HG03442 (cell line): Measurements from ENCODE around the gene MYLK2.
A peak's percentile ranks its signal among the peaks of the same experiment; 100 is the strongest.

Source experiments
- ATAC-seq: cut with Tn5 transposase; IDR thresholded peaks from one replicate; pipeline ENCODE4 v1.9.1; 2021; ENCODE audit warnings: mild to moderate bottlenecking, moderate library complexity; ENCODE audit not compliant: unreplicated experiment

The MYLK2 gene

GRCh38 chr20:31851240-31851955, 32.2 kb downstream of the MYLK2 start:
- no peak for ATAC-seq

GRCh38 chr20:31853481-31853880, 34.3 kb downstream of the MYLK2 start:
- ATAC-seq: no peak

GRCh38 chr20:31856516-31856915, 37.4 kb downstream of the MYLK2 start:
- no peak for ATAC-seq

GRCh38 chr20:31857861-31858759, 39.0 kb downstream of the MYLK2 start:
- no peak for ATAC-seq

GRCh38 chr20:31858760-31859083, 39.6 kb downstream of the MYLK2 start:
- ATAC-seq: no peak

- no peak for ATAC-seq
Measured at GRCh38 chr20:31859266-31859997, 40.3 kb downstream of the MYLK2 start.

- no peak for ATAC-seq
Measured at GRCh38 chr20:31859998-31860380, 40.8 kb downstream of the MYLK2 start.

- ATAC-seq: no peak
Measured at GRCh38 chr20:31860390-31861134, 41.4 kb downstream of the MYLK2 start.

GRCh38 chr20:31861135-31861384, 41.9 kb downstream of the MYLK2 start:
- peak; percentile 20 for ATAC-seq

- peak; percentile 48 for ATAC-seq
Measured at GRCh38 chr20:31861385-31862156, 42.4 kb downstream of the MYLK2 start.

GRCh38 chr20:31862157-31862470, 43.0 kb downstream of the MYLK2 start:
- ATAC-seq: no peak

GRCh38 chr20:31862506-31862905, 43.4 kb downstream of the MYLK2 start:
- ATAC-seq: no peak

- no peak for ATAC-seq
Measured at GRCh38 chr20:31863296-31864085, 44.3 kb downstream of the MYLK2 start.

GRCh38 chr20:31864521-31865400, 45.6 kb downstream of the MYLK2 start:
- no peak for ATAC-seq

- ATAC-seq: no peak
Measured at GRCh38 chr20:31866221-31866620, 47.1 kb downstream of the MYLK2 start.

GRCh38 chr20:31868853-31869672, 49.9 kb downstream of the MYLK2 start:
- no peak for ATAC-seq

- no peak for ATAC-seq
Measured at GRCh38 chr20:31869673-31869941, 50.5 kb downstream of the MYLK2 start.
